HL-60 (cell line): ENCODE results near the gene STIMATE.

Source experiments
- DNase-seq, 2 experiments: peaks; one replicate each; pipeline ENCODE4 v3.0.0-alpha.2; 2010 to 2020; ENCODE audit warnings: low read depth in 1 of 2, low spot score in 1 of 2
- H3K27ac ChIP-seq: fragments of 250-450 bp; sonication (Bioruptor Pico); replicated peaks from 2 replicates; pipeline ENCODE4 v1.5.1; 2020; ENCODE audit warnings: mild to moderate bottlenecking, moderate library complexity
- H3K27me3 ChIP-seq: fragments of 250-450 bp; sonication (Bioruptor Pico); 2 replicates; pipeline ENCODE4 v1.5.1; 2021; ENCODE audit warnings: mild to moderate bottlenecking, moderate library complexity; ENCODE audit not compliant: insufficient read depth, poor library complexity, severe bottlenecking
- H3K4me3 ChIP-seq: replicated peaks from 2 replicates; pipeline ENCODE4 v1.5.1; 2011; ENCODE audit warnings: mild to moderate bottlenecking, control low read depth, low read length; ENCODE audit not compliant: insufficient read depth
- CTCF ChIP-seq: IDR thresholded peaks from one replicate; pipeline ENCODE4 v1.5.1; 2011; ENCODE audit warnings: low read length, control low read depth, inconsistent platforms; ENCODE audit not compliant: insufficient read depth
- GABPA ChIP-seq: IDR thresholded peaks from 2 replicates; pipeline ENCODE4 v1.6.1; 2012; ENCODE audit warnings: low read depth
- POLR2AphosphoS5 ChIP-seq: IDR thresholded peaks from 2 replicates; pipeline ENCODE4 v1.6.1; 2012; ENCODE audit warnings: low read depth
- REST ChIP-seq: IDR thresholded peaks from 2 replicates; pipeline ENCODE4 v1.6.1; 2012; ENCODE audit warnings: low read depth; ENCODE audit not compliant: insufficient replicate concordance
- SPI1 ChIP-seq: IDR thresholded peaks from 2 replicates; pipeline ENCODE4 v1.6.1; 2012; ENCODE audit warnings: low read depth, mild to moderate bottlenecking, borderline replicate concordance

Gene STIMATE

GRCh38 chr3:52792961-52793695 is 104.2 kb downstream of the STIMATE start:
- TF ChIP-seq SPI1 = no peak
- no peak for TF ChIP-seq CTCF
- TF ChIP-seq REST = no peak
- no peak for TF ChIP-seq GABPA
- no peak for TF ChIP-seq POLR2AphosphoS5
- DNase-seq = peak in 1 of 2 experiments; percentile 16

GRCh38 chr3:52792413-52792812 is 104.9 kb downstream of the STIMATE start:
- Histone ChIP-seq H3K4me3 (no peak overlapping the region), H3K27ac (no peak overlapping the region), H3K27me3 (no peaks in the 10 kb centered on the region)
- TF ChIP-seq POLR2AphosphoS5 = no peak
- TF ChIP-seq CTCF = no peak
- no peak for TF ChIP-seq REST
- TF ChIP-seq SPI1 = no peak
- TF ChIP-seq GABPA = no peak
- no peak for DNase-seq

More at GRCh38 chr3:52792961-52793695, 104.2 kb downstream of the STIMATE start:
- Histone ChIP-seq H3K4me3 (no peak overlapping the region), H3K27me3 (no peaks in the 10 kb centered on the region), H3K27ac (no peak overlapping the region)

GRCh38 chr3:52791928-52792327 is 105.4 kb downstream of the STIMATE start:
- no peak overlapping the region for H3K27ac ChIP-seq
- no peaks in the 10 kb centered on the region for H3K27me3 ChIP-seq
- no peak overlapping the region for H3K4me3 ChIP-seq
- TF ChIP-seq GABPA (no peak), CTCF (no peak), REST (no peak), SPI1 (no peak), POLR2AphosphoS5 (no peak)
- no peak for DNase-seq
